NOMO-1 treated with DMSO at 0.1 percent for 48 hours (cell line): ENCODE data around the gene POLD3.

Experiments
- DNase-seq: peaks from one replicate; lab custom pipeline; 2025; ENCODE audit not compliant: unreplicated experiment; lab: John Stamatoyannopoulos, UW

The POLD3 gene

DNA sequence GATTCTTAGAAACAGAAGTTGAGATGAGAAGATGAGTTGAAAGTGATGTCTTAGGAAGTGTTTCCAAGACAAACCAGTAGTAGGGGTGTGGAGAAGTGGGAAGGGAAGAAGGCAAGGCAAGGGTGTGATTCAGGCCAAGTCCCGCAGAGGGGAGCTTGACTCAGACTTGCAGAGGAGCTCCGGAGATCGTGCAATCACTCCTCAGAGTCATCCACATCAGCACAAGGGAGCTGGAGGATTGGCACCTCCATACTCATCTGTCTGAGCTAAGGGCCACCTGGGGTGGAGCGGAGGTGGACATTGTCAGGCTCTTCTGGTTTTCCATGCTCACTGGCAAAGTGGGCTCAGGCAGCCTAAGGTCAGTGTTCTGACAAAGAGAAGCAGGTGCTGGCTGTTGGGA, 94.4 kb downstream of the POLD3 start:
- no peak for DNase-seq

GRCh38 chr11:74687237-74688023, 95.0 kb downstream of the POLD3 start:
- peak; percentile 4 for DNase-seq

DNA sequence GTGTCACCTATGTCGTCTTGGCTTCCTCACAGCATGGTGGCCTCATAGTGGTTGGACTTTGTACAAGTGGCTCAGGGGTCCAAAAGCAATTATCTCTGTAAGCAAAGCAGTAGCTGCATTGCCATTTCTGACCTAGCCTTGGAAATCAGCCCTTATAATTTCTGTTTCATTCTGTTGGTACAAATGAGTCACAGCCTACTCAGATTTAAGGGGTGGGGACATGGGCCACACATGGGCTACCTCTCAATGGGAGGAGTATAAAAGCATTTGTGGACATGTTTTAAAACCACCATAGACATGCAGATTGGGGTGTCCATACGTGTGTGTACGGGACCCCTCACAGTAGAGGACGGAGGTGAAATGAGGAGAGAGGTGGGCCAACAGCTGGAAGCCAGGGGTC, 97.3 kb downstream of the POLD3 start:
- DNase-seq = no peak

- DNase-seq = no peak
These were observed 99.4 kb downstream of the POLD3 start for GRCh38 chr11:74691755-74692154.
